Measurements from ENCODE around the gene DDX24.

DDX24 gene

DNA sequence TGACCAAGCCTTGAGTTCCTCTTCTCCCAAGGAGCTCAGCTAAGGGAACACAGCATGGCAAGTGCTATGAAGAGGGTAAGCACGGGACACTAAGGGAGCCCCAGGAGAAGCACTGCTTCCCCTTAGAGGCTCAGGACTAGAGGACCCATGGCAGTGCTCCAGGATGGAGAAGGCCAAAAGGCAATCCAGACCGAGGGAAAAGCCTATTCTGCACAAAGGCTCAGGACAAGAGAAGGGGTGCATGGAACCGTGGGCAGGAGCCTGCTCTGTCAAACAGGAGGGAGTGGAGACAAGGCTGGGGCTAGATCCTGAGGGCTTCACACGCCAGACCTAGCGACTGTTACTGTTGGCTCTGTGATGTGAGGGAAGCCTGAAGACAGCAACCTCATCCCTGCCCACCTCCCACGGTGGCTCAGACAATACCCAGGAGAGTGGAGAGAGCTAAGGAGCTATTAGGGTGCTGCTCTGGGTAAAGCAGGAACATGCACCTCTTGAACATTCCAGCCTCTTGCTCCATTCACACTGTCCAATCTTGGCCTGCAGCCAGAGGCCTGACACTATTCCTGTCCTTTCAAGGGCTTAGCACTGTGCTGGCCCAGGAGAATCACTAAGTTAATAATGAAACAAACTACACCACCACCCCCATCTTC is 30.6 kb downstream of the DDX24 start:
- DNase-seq (ENCODE audit: low read depth in 4 of 4, low spot score in 1 of 4), result no peak

DNA sequence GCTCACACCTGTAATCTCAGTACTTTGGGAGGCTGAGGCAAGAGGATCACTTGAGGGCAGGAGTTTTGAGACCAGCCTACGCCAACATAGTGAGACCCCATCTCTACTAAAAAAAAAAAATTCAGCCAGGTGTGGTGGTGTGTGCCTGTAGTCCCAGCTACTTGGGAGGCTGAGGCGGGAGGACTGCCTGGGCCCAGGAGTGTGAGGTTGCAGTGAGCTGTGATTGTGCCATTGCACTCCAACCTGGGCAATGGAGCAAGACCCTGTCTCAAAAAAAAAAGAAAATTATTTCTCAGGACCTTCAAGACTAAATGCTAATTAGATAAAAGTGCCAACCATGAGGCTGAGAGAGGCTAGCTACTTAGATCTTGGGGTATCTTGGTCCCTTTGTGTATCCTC is 31.4 kb downstream of the DDX24 start:
- DNase-seq (ENCODE audit: low read depth in 4 of 4, low spot score in 1 of 4), result no peak

DNA sequence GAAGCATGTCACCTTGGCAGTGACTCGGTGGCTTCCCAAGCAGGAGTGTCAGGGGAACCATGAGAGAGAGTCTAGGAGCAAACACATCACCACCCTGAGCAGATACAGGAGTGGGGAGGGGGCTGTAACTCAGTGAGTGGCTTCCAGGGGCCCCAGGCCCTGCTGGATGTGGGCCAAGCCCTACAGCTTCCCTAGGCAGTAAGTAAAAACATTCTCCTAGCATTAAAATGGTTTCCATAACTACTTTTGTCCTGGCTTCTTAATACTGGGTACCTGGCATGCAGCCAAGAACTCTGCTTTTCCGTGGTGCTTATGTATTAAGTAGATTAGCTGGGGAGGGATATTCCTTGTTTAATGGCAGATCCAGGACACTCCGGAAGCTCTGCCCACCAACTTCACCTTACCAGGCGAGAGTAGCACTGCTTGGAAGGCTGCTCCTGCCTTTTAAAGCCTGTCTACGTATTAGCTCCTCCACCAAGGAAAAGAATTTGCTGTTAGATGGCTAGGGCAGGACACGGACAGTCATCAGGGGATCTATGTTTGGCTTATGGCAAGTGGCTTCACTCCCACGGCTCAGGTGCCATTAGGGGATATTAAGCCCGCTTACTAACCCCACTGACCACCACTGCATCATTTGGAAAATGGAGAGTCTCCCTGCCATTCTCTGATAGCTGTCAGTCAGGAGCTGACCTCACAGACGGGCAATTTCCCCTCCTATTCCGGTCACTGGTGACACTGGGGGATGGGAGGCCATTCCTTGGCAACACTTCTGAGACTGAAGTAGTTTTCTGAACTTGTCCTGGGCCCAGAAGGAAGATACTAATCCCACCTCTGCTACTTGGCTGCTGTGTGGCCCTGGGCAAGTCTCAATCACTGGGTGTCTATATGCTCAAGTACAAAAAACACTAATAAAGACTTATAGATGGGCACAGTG is 32.0 kb downstream of the DDX24 start:
- DNase-seq (ENCODE audit: low read depth in 4 of 4, low spot score in 1 of 4), result no peak

DNA sequence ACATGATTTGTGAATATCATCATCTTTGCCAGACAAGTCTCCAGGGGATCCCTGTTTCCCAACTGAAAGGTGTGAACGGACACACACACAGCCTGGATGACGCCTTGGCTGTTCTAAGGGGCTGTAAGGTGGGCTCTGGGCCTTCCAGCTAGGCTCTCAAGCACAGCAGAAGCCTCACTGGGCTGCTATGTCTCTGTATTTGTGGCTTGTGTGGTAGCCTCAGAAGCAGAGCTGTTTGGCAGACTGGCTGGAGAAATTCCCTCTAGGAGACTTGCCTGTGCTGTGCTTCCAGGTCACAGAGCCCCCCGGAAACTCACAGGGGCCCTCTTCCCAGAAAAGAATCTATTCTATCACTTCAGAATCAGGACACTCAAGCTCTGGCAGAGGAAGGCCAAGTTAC is 33.4 kb downstream of the DDX24 start:
- DNase-seq (ENCODE audit: low read depth in 4 of 4, low spot score in 1 of 4), result no peak

DNA sequence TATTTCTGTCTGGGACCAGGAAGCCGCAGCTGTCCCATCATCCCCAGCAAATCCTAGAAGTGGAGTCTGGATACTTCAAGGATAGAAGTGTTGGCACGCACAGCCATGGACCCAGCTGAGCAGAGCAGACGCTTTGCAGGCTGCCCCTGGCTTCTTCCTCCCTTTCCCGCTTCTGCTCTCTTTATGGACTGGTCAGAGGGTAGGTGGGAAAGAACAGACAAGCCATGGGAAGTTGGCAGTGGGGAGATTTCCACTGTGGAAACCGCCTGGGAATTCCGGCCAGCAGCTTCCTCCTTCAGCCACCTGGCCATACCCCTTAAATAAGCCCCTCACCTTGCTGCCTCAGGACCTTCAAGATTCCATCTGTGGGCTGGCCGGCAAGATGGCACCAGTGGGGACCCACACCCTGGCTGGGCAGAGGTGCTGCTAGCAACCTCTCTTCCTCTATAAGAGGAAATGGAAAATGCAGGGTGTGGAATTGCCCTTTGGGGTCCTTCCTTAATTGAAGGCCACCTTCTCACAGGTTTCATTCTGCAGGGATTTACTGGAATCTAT is 34.2 kb downstream of the DDX24 start:
- no peak for DNase-seq (ENCODE audit: low read depth in 4 of 4, low spot score in 1 of 4)

DNA sequence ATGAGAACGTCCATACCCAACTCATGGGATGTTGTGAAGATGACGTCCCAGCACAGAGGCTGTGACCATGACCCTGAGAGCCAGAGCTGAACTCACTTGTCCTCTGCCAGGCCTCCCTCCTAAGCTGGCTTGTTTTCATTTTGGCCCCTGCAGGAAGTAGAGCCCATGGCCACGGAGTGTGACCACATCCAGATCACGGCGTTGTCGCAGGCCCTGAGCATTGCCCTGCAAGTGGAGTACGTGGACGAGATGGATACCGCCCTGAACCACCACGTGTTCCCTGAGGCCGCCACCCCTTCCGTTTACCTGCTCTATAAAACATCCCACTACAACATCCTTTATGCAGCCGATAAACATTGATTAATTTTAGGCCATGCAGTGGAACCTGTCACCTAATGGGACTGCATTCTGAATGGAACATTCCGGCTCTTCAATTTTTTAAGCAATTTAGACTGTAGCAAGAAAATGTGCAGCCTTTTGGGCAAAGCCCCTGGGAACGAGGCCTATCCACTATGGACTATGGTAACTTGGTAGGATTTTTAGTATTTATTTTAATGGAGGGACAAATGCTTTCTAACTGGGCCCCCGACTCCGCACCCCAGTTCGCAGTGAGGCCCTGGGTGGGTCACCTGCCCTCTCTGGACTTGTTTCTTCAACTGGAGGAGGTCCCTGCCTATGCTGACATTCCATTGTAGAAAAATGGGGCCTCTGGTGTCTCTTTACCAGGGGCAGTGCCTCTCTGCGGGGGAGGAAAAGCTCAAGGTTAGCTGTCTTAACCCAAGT is 35.2 kb downstream of the DDX24 start:
- no peak for DNase-seq (ENCODE audit: low read depth in 4 of 4, low spot score in 1 of 4)

DNA sequence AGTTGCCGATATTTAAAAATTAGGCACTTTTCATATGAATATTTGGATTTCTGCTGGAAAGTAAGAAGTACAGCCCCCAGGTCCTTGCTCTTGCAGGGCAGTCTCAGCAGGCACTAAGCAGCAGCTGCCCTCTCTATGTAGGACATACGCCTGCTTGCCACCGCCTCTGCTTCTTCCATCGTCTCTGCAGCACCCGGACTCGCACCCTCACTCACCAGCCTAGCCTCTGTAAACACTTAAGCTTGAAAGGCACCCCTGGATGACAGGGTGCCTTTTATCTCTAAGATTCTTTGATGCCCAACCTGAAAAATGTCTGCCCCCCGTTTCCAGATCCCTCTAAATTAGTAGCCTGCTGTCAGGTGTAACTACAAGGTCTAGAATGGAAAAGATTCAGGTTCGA is 35.9 kb downstream of the DDX24 start:
- no peak for DNase-seq (ENCODE audit: low read depth in 4 of 4, low spot score in 1 of 4)

DNA sequence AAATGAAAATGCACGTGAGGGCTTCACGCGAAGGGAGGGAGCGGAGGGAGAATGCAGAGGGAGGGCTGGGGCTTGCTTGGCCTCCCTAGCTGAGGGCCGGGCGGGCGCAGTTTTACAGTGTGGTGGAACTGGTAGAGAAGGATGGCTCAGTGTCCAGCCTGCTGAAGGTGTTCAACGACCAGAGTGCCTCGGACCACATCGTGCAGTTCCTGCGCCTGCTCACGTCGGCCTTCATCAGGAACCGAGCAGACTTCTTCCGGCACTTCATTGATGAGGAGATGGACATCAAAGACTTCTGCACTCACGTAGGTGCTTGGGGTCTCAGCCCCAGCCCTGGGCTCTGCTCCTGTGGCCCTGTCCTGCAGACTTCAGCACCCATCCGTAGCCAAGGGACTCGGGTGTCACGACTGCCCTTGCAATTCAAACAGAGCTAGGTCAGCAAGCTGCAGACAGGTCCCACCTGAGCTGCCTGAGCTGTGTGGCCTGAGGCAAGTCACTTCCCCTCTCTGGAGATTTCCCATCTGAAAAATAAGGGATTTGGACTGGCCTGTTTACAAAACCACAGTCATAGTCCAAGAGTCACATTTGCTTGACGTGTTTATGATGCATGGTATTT is 36.4 kb downstream of the DDX24 start:
- DNase-seq (ENCODE audit: low read depth in 4 of 4, low spot score in 1 of 4), result no peak

DNA sequence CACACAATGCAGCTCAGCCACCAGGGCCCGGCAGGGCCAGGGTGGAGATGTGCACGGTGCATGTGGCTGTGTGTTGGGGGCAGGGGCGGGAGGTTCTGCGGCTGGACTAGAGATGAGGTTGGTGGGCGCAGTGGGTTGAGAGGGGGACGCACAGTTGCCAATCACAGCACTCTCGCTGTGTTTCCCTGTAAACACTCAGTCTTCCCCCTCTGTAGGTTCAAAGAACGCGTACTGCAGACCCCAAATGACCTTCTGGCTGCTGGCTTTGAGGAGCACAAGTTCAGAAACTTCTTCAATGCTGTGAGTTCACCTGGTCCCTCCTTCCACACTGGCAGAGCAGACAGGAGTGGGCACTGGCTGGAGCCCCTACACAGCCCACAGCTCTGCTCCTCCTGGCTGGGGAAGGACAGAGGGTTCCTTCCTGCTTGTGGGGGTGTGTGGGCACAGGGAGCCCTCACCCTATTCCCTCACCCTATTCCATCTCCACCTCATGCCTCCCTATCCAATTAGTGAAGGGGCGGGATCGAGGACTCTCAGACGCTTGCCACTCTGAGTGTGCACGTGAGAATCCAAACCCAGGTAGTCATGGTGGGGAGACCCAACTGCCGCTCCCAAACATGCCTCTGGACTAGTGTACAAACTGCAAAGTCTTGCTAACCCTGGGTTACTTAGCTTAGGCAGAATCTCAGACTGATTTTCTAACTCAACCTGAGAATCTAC is 37.1 kb downstream of the DDX24 start:
- DNase-seq (ENCODE audit: low read depth in 4 of 4, low spot score in 1 of 4), result no peak

DNA sequence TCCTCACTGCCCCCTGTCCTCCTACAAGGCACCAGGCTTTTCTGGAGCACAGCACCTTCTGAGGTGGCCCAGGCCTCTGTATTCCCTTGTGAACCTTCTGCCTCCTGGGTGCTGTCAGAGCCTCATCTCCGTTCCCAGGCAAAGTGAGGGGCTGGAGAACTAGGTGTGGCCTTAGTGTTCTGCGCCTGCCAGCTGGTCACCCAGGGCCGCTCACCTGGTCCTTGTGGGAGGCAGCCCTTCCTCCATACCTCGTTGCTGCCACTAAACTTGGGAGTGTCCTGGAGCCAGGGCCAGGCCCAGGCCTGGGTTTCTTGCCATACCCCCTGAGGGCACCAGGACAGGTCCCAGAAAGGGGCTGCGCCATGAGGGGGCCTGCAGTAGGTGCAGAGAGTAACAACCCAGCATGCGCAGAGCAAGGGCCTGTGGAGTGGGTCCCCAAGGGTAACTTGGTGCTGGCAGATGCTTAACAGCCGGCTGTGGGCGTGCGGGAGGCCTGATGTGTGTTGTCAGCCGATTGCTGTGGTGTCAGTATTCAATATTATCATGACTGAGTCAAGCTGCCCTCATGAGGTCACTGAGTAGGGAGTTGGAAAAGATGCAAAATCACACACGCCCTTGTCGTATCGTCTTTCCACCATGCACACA is 37.8 kb downstream of the DDX24 start:
- DNase-seq (ENCODE audit: low read depth in 4 of 4, low spot score in 1 of 4), result no peak

DNA sequence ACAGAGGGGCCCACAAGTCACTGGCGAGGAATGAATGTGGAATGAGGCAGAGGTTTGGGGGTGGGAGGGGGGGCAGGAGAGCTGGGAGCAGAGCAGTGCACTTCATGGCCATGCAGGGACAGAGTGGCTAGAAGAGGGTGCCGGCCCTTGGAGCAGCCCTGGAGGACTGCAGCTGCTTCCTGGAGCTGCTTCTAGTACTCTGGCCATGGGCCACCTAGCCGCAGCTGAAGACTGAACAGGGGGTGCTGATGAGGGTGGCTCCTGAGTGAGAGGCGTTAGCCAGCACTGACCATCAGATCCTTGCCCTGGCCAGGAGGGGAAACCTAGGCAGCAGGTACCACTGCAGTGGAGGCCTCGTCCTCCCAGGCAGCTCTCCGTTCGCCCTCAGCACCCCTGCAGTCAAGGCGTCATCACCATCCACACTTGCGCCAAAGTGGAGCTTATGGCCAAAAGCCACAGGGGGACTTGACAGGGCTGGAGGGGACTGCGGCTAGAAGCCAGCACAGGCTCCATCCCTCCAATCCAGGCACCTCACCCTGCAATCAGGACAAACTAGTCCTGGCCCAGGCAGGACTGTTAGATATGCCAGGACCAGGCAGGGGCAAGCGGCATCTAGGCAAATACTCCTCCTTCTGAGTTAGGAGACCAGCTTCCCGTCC is 38.4 kb downstream of the DDX24 start:
- DNase-seq (ENCODE audit: low read depth in 4 of 4, low spot score in 1 of 4), result no peak

DNA sequence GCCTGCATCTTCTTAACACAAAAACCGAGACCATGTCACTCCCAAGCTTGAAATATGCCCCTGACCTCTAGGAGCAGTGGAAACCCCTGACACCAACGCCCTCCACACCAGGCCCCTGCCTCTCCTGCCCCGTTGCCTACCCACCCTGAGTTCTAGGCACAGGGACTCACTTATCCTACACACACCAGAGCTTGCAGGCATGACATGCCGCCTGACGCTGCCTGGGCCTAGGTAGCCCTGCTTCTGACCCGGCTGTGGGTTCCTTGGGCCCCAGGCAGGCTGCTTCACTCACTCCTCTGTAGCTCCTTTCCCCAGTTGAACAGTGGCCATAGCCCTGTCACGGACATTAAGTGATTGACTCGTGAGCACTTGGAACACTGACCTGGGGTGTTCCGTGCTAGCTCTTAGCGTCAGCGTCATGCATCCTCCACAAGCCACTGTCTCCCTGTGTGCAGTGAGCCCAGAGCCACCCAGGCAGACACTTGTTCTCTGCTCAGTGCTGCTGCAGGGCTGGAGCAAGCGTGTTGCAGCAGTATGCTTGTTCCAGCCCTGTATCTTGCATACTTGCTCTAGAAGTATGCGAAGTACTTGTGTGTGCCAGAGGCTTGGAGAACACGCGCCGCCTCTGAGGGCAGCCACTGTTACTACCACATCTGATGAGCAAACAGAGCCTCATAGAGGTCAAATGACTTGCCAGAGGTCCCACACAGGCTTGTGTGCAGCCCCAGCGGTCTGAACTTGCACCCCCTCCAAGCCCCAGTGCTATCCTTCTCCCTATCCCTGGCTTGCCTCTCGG is 39.3 kb downstream of the DDX24 start:
- no peak for DNase-seq (ENCODE audit: low read depth in 4 of 4, low spot score in 1 of 4)

DNA sequence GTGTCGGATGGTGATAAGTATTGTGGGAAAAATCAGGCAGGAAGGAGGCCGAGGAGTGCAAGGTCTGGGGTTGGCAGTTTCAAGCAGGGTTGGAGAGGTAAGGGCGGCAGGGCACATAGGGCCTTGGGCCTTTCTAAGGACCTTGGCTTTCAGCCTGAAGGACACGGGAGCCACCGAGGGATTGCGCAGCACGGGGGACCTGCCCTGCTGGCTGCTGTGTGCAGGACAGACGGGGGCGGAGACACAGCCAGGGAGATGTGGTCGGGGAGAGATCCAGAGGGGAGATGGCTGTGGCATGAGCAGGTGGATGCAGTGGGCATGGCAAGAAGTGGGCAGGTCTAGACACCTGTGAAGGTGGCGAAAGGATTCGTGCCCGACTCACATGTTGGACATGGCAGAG is 40.2 kb downstream of the DDX24 start:
- DNase-seq (ENCODE audit: low read depth in 4 of 4, low spot score in 1 of 4), result no peak

DNA sequence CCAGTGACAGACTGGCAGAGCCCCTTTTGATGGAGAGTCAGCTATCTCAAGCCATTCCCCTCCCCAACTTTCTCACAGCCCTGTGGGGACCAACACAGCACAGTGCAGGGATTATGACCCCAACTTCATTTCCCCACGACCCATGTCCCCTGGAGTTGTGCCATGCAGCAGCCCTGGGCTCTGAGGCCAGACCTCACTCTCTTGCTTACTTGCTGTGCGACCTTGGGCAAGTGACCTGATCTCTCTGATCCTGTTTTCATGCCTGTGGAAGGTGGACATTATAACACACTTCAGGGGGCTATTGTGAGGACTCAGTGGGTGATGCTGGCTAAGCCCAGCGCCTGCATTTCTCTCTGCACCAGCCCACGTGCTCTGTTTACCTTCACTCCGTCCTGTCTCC is 40.8 kb downstream of the DDX24 start:
- no peak for DNase-seq (ENCODE audit: low read depth in 4 of 4, low spot score in 1 of 4)

DNA sequence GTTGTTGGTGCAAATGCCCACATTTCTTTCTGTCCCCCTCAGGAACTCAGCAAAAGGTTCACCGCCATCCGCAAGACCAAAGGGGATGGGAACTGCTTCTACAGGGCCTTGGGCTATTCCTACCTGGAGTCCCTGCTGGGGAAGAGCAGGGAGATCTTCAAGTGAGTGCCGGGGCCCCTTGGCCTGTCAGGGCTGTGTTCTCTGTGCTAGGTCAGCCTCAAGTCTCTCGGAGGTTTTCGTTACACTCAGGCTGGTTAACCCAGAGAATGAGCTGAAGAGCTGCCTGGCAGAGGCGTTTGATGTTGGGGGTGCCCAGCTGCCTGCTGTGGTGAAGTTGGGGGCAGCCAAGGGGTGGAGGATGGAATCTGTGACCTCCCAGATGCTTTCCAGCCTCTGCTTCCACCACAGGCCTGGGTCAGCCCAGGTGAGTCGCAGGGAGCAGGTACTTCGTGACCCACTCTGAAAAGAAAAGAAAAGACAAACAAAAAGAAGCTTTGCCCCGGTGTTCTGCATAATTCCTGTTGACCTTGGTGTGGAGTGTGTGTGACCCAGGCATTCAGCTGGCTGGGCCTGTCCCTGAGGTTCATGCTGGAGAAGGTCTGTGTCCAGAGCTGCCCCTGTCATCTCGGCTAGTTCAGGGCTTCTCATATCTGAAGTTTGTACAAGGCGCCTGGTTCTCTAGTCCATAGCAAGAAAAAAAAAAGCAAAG is 41.9 kb downstream of the DDX24 start:
- DNase-seq (ENCODE audit: low read depth in 4 of 4, low spot score in 1 of 4), result no peak

DNA sequence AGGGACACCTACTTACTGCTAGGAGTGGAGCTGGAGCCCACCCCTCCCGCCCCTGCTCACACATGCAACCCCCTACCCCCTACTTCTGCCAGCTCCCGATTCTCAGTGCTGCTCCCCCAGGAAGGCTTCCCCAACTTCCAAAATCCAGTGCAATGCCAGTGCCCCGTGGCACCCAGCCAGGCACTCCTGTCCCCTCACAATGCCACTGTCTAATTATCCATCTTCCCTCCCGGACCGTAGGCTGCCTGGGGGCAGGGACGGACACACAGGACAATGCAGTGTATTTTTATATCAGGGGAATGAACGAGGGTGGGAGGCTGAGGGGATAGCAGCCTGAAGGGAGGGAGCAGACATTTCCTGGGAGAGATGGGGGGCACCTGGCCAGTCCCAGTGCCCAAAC is 42.5 kb downstream of the DDX24 start:
- no peak for DNase-seq (ENCODE audit: low read depth in 4 of 4, low spot score in 1 of 4)

DNA sequence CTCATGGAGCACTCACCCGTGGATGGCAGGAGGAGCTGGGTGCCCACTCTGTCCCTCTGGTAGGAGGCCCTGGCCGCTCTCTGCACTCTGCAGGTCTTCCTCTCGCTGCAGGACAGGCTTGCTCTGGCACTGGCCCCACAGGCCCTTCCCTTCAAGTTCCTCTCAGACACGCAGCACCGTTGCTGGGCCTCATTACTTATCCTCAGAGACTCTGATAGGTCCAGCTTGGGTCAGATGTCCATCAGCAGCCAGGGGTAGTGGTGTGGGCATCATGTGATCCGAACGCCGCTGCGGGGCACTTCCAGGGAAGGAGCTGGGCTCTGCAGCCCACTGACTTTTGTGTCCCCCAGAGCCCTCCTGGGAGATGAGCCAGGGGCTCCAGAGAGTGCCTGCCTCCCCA is 43.0 kb downstream of the DDX24 start:
- DNase-seq (ENCODE audit: low read depth in 4 of 4, low spot score in 1 of 4), result no peak
